ENCODE results near the gene LPAR4. TPM values are rescaled to one million over a fixed set of nuclear protein-coding genes. Genes with fewer than 3 reads are reported as not detected.

Gene LPAR4
- total and polyA plus RNA-seq, 10 of the 15 experiments (the other 5 are each of a cell fraction or from before 2014, with no cell fraction given) = 0.05 to 0.10 (median 0.06) TPM; not detected in 7

DNA sequence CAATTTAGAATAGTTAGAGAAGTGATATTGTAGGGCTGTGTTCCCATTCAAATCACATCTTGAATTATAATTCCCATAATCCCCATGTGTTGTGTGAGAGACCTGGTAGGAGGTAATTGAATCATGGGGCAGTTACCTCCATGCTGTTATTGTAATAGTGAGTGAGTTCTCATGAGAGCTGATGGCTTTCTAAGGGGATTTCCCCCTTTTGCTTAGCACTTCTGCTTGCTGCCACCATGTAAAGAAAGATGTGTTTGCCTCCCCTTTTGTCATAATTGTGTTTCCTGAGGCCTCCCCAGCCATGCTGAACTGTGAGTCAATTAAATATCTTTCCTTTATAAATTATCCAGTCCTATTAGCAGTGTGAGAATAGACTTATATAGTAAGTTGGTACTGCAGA lies 53.2 kb downstream of the LPAR4 start:
- peak; percentile 59 for ATAC-seq
- DNase-seq (ENCODE audit: low read depth, low spot score) = no peak
- Histone ChIP-seq H3K9me3 (replicated peaks; ENCODE audit: control insufficient read depth, insufficient read depth, low read length) (no peaks in the 10 kb centered on the region; the same call in 2 of the 3 replicates), H4K20me1 (ENCODE audit: control insufficient read depth, insufficient read depth) (no peaks in the 10 kb centered on the region), H3K4me3 (no peak overlapping the region), H3K9ac (ENCODE audit: control insufficient read depth, insufficient read depth, low read length) (no peak overlapping the region), H3K27me3 (replicated peaks in 1 of 2; ENCODE audit: control insufficient read depth in 2 of 2, insufficient read depth in 2 of 2, low read length in 1 of 2) (no peaks in the 10 kb centered on the region), H2AFZ (ENCODE audit: control insufficient read depth, low read depth, low read length) (no peak overlapping the region), H3K36me3 (ENCODE audit: control insufficient read depth in 2 of 2, insufficient read depth in 2 of 2, low read length in 1 of 2) (no peaks in the 10 kb centered on the region), H3K4me1 (ENCODE audit: control insufficient read depth, insufficient read depth, low read length) (no peaks in the 10 kb centered on the region), H3K4me2 (ENCODE audit: control insufficient read depth, insufficient read depth) (no peak overlapping the region), H3K79me2 (ENCODE audit: control insufficient read depth, insufficient read depth, low read length) (no peaks in the 10 kb centered on the region), H3K27ac (ENCODE audit: control insufficient read depth, insufficient read depth) (no peak overlapping the region)
- ChIA-PET CTCF (interaction anchor here (0.6 to 1.4 kb wide), 3 partner anchors 9 to 279 kb away, joined by 3 to 5 read pairs (median 3); no protein-coding TSS in a partner anchor), POLR2A (no interaction called here), SMC1A (ENCODE audit: uncharacterized antibody, unreplicated experiment) (no interaction called here), RAD21 (ENCODE audit: unreplicated experiment) (interaction anchor here (0.6 kb wide), 1 partner anchor 121 kb away, joined by 3 read pairs; no protein-coding TSS in a partner anchor)
- in situ Hi-C loops (cut with MboI) (no loop called here), intact Hi-C loops (cut with micrococcal nuclease; ENCODE audit: unreplicated experiment) (no loop called here)
- no peak for FAIRE-seq
- no peak for TF ChIP-seq NFYA (IDR thresholded peaks at IDR 0.05; ENCODE audit: borderline replicate concordance, low read depth, low read length)
- TF ChIP-seq RBBP5 (conservative IDR thresholded peaks at IDR 0.05) = no peak
- TF ChIP-seq SPI1 (IDR thresholded peaks at IDR 0.05; ENCODE audit: borderline replicate concordance, insufficient read depth, low read depth, low read length) = 0 out of 2 replicates have a peak, but pooled peaks have one; percentile 11
- BruUV-seq (replicated peaks) = no TSS peak

- ChIA-PET RAD21 (ENCODE audit: unreplicated experiment) (no interaction called here), SMC1A (ENCODE audit: uncharacterized antibody, unreplicated experiment) (no interaction called here), CTCF (no interaction called here), POLR2A (no interaction called here)
- Histone ChIP-seq H3K36me3 (ENCODE audit: control insufficient read depth in 2 of 2, insufficient read depth in 2 of 2, low read length in 1 of 2) (no peaks in the 10 kb centered on the region), H3K4me1 (ENCODE audit: control insufficient read depth, insufficient read depth, low read length) (no peaks in the 10 kb centered on the region), H3K27ac (ENCODE audit: control insufficient read depth, insufficient read depth) (no peak overlapping the region), H4K20me1 (ENCODE audit: control insufficient read depth, insufficient read depth) (no peaks in the 10 kb centered on the region), H2AFZ (ENCODE audit: control insufficient read depth, low read depth, low read length) (no peak overlapping the region), H3K4me2 (ENCODE audit: control insufficient read depth, insufficient read depth) (no peak overlapping the region), H3K4me3 (no peak overlapping the region), H3K9ac (ENCODE audit: control insufficient read depth, insufficient read depth, low read length) (no peak overlapping the region), H3K27me3 (replicated peaks in 1 of 2; ENCODE audit: control insufficient read depth in 2 of 2, insufficient read depth in 2 of 2, low read length in 1 of 2) (no peaks in the 10 kb centered on the region), H3K9me3 (replicated peaks; ENCODE audit: control insufficient read depth, insufficient read depth, low read length) (no peaks in the 10 kb centered on the region; the same call in 2 of the 3 replicates), H3K79me2 (ENCODE audit: control insufficient read depth, insufficient read depth, low read length) (no peaks in the 10 kb centered on the region)
- no peak for DNase-seq (ENCODE audit: low read depth, low spot score)
- BruUV-seq (replicated peaks) = no TSS peak
- 0% methylated on average over 2 of the region's 2 CpGs for WGBS (ENCODE audit: insufficient coverage, insufficient replicate concordance, low lambda C conversion rate, missing lambda C conversion rate)
- in situ Hi-C loops (cut with MboI) = no loop called here
- ATAC-seq = no peak
- TF ChIP-seq GABPA (IDR thresholded peaks at IDR 0.05; ENCODE audit: low read depth) (no peak), ATF7 (IDR thresholded peaks at IDR 0.05; ENCODE audit: low read depth) (no peak), JUNB (IDR thresholded peaks at IDR 0.05) (no peak), KAT2A (conservative IDR thresholded peaks at IDR 0.05; ENCODE audit: control insufficient read depth, low read depth, low read length) (no peak), ETV6 (conservative IDR thresholded peaks at IDR 0.05 in 1 of 2, IDR thresholded peaks at IDR 0.05 in 1 of 2; ENCODE audit: borderline replicate concordance in 1 of 2, low read depth in 1 of 2) (no peak), SIN3A (IDR thresholded peaks at IDR 0.05; ENCODE audit: low read depth, low read length) (no peak), ZZZ3 (IDR thresholded peaks at IDR 0.05; ENCODE audit: control insufficient read depth, insufficient read length, low read depth) (no peak), CBX3 (IDR thresholded peaks at IDR 0.05; ENCODE audit: borderline replicate concordance, low read depth) (no peak), SREBF1 (IDR thresholded peaks at IDR 0.05; ENCODE audit: low read length) (no peak)
- TF ChIP-seq, protein P1, sequence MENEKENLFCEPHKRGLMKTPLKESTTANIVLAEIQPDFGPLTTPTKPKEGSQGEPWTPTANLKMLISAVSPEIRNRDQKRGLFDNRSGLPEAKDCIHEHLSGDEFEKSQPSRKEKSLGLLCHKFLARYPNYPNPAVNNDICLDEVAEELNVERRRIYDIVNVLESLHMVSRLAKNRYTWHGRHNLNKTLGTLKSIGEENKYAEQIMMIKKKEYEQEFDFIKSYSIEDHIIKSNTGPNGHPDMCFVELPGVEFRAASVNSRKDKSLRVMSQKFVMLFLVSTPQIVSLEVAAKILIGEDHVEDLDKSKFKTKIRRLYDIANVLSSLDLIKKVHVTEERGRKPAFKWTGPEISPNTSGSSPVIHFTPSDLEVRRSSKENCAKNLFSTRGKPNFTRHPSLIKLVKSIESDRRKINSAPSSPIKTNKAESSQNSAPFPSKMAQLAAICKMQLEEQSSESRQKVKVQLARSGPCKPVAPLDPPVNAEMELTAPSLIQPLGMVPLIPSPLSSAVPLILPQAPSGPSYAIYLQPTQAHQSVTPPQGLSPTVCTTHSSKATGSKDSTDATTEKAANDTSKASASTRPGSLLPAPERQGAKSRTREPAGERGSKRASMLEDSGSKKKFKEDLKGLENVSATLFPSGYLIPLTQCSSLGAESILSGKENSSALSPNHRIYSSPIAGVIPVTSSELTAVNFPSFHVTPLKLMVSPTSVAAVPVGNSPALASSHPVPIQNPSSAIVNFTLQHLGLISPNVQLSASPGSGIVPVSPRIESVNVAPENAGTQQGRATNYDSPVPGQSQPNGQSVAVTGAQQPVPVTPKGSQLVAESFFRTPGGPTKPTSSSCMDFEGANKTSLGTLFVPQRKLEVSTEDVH (IDR thresholded peaks at IDR 0.05; ENCODE audit: low read depth, partially characterized antibody) = no peak
- no peak for FAIRE-seq
- intact Hi-C loops (cut with micrococcal nuclease; ENCODE audit: unreplicated experiment) = no loop called here
These were observed 54.0 kb downstream of the LPAR4 start for GRCh38 chrX:78801522-78801921.
